A549 (cell line): Measurements from ENCODE around the gene HOXB4. TPM values are rescaled to one million over a fixed set of nuclear protein-coding genes. Genes with fewer than 3 reads are reported as not detected.

Experiments used
- ATAC-seq, 2 experiments: fragments of 200-7000 bp in 1 of 2; fragments of >200 bp in 1 of 2; cut with Nextera tagmentation in 1 of 2; cut with Tn5 transposase in 1 of 2; 3 replicates each; pipeline versions ENCODE4 v1.8.0 to v1.9.1; 2018 to 2020; ENCODE audit warnings: mild to moderate bottlenecking in 1 of 2, moderate library complexity in 1 of 2
- CTCF ChIA-PET: fragments of 300-600 bp; sonication (Branson Sonifier 250); formaldehyde crosslinking; extraction: SDS; loops from one replicate; lab custom pipeline; 2021; ENCODE audit warnings: antibody characterized with exemption, inconsistent platforms; lab: Yijun Ruan, JAX
- POLR2A ChIA-PET: fragments of 350-600 bp; formaldehyde crosslinking; extraction: SDS; loops from one replicate; lab custom pipeline; 2021; ENCODE audit warnings: antibody characterized with exemption, inconsistent platforms; lab: Yijun Ruan, JAX
- DNase-seq, 2 experiments: peaks; one replicate each; pipeline versions ENCODE4 v3.0.0 to v3.0.0-alpha.2; 2011 to 2016; ENCODE audit warnings: low read depth in 1 of 2, low spot score in 1 of 2
- FAIRE-seq: peaks from 2 replicates; lab custom pipeline; 2011; peaks lifted over from hg19 to GRCh38; lab: Jason Lieb, UNC
- H3K27ac ChIP-seq, 2 experiments: fragments of >200 bp; sonication (Bioruptor Twin); formaldehyde crosslinking; 3 replicates each; pipeline ENCODE4 v1.5.1; 2016 to 2017
- H3K4me1 ChIP-seq: fragments of >200 bp; sonication (Bioruptor Twin); formaldehyde crosslinking; 3 replicates; pipeline ENCODE4 v1.6.1; 2016
- H3K4me2 ChIP-seq: fragments of >200 bp; sonication (Bioruptor Twin); formaldehyde crosslinking; 3 replicates; pipeline ENCODE4 v1.6.1; 2016
- H3K4me3 ChIP-seq: fragments of >200 bp; sonication (Bioruptor Twin); formaldehyde crosslinking; 3 replicates; pipeline ENCODE4 v1.5.1; 2016
- H3K9me3 ChIP-seq: fragments of >200 bp; sonication (Bioruptor Twin); formaldehyde crosslinking; 3 replicates; pipeline ENCODE4 v1.6.1; 2016
- BHLHE40 ChIP-seq: IDR thresholded peaks from 2 replicates; pipeline ENCODE4 v1.6.1; 2012; ENCODE audit warnings: low read depth, low read length, inconsistent platforms
- CBX8 ChIP-seq: fragments of 200-600 bp; sonication (generic); IDR thresholded peaks from 2 replicates; pipeline ENCODE4 v1.6.1; 2016
- CEBPB ChIP-seq, 2 experiments: fragments of >200 bp in 1 of 2; sonication (Bioruptor Twin) in 1 of 2; formaldehyde crosslinking in 1 of 2; IDR thresholded peaks; 2 replicates each; pipeline ENCODE4 v1.6.1; 2012 to 2016
- CHD4 ChIP-seq: fragments of 200-600 bp; sonication (generic); IDR thresholded peaks from 2 replicates; pipeline ENCODE4 v1.6.1; 2016; ENCODE audit warnings: antibody characterized with exemption, mild to moderate bottlenecking, borderline replicate concordance
- EHF ChIP-seq: fragments of 250-450 bp; sonication (Bioruptor Pico); IDR thresholded peaks from 2 replicates; pipeline ENCODE4 v1.5.0; 2020; ENCODE audit warnings: mild to moderate bottlenecking
- ESRRA ChIP-seq: fragments of 150-350 bp; IDR thresholded peaks from 2 replicates; pipeline ENCODE4 v1.6.1; 2014; ENCODE audit warnings: mild to moderate bottlenecking, low read length, borderline replicate concordance
- FOSB ChIP-seq: fragments of 250-450 bp; sonication (Bioruptor Pico); IDR thresholded peaks from 2 replicates; pipeline ENCODE4 v1.5.0; 2020; ENCODE audit warnings: mild to moderate bottlenecking, moderate library complexity
- FOXS1 ChIP-seq: fragments of 250-450 bp; sonication (Bioruptor Pico); IDR thresholded peaks from 2 replicates; pipeline ENCODE4 v1.5.0; 2020; ENCODE audit warnings: mild to moderate bottlenecking, moderate library complexity
- HDAC2 ChIP-seq: fragments of 200-600 bp; sonication (generic); IDR thresholded peaks from 2 replicates; pipeline ENCODE4 v1.6.1; 2016
- HEYL ChIP-seq: fragments of 250-450 bp; sonication (Bioruptor Pico); IDR thresholded peaks from 2 replicates; pipeline ENCODE4 v1.8.0; 2021; ENCODE audit warnings: mild to moderate bottlenecking, moderate library complexity
- HOXB5 ChIP-seq: fragments of 250-450 bp; sonication (Bioruptor Pico); IDR thresholded peaks from 2 replicates; pipeline ENCODE4 v1.5.0; 2020; ENCODE audit warnings: mild to moderate bottlenecking, moderate library complexity
- KDM1A ChIP-seq: fragments of 200-600 bp; sonication (generic); IDR thresholded peaks from 2 replicates; pipeline ENCODE4 v1.6.1; 2016; ENCODE audit warnings: low read depth, mild to moderate bottlenecking
- MAFK ChIP-seq: fragments of 450-650 bp; IDR thresholded peaks from 2 replicates; pipeline ENCODE4 v1.6.1; 2014; ENCODE audit not compliant: partially characterized antibody
- MYC ChIP-seq: IDR thresholded peaks from 2 replicates; pipeline ENCODE4 v1.6.1; 2012; ENCODE audit warnings: mild to moderate bottlenecking, inconsistent platforms, low read length, improper control_type of control experiment, borderline replicate concordance
- NPAS2 ChIP-seq: fragments of 250-450 bp; sonication (Bioruptor Pico); IDR thresholded peaks from 2 replicates; pipeline ENCODE4 v1.8.0; 2022; ENCODE audit warnings: mild to moderate bottlenecking, moderate library complexity, borderline replicate concordance
- PHF8 ChIP-seq: fragments of 200-600 bp; sonication (generic); IDR thresholded peaks from 2 replicates; pipeline ENCODE4 v1.6.1; 2016; ENCODE audit warnings: low read depth, mild to moderate bottlenecking, antibody characterized with exemption, moderate library complexity, borderline replicate concordance
- POLR2AphosphoS2 ChIP-seq: conservative IDR thresholded peaks from 2 replicates; pipeline ENCODE4 v1.6.1; 2012; ENCODE audit warnings: low read length, improper control_type of control experiment, inconsistent platforms
- SMC3 ChIP-seq: fragments of >200 bp; sonication (Bioruptor Twin); formaldehyde crosslinking; IDR thresholded peaks from 3 replicates; pipeline ENCODE4 v1.6.1; 2018; ENCODE audit warnings: inconsistent platforms
- TP53 ChIP-seq: fragments of 250-450 bp; sonication (Bioruptor Pico); IDR thresholded peaks from 2 replicates; pipeline ENCODE4 v1.5.0; 2021; ENCODE audit warnings: mild to moderate bottlenecking, moderate library complexity
- ZFP36 ChIP-seq: fragments of 450-650 bp; IDR thresholded peaks from 2 replicates; pipeline ENCODE4 v1.6.1; 2014; ENCODE audit warnings: borderline replicate concordance; ENCODE audit not compliant: partially characterized antibody
- WGBS: methylation state at CpG from one replicate; pipeline ENCODE4 v1.1.6; 2017; ENCODE audit errors: missing lambda C conversion rate; 5-methylcytosine and 5-hydroxymethylcytosine counted together
- polyA plus RNA-seq, 4 experiments: library from polyadenylated mRNA; depleted of rRNA in 3 of 4; stranded (reverse); fragments of >200 nt; fragmentation: RNase III in 1 of 4; extraction: RNeasy Plus Mini Kit Qiagen cat#74134 plus additional on column Dnase treatment in 1 of 4; gene quantifications; 2 replicates in 3 of 4; 3 replicates in 1 of 4; pipeline ENCODE4 v1.2.3, GENCODE V29; 2011 to 2017
- TF ChIP-seq, protein P1 (sequence below): fragments of 250-450 bp; sonication (Bioruptor Pico); IDR thresholded peaks from 2 replicates; pipeline ENCODE4 v1.5.0; 2020; ENCODE audit warnings: low read depth, mild to moderate bottlenecking, moderate library complexity

HOXB4 gene
- polyA plus RNA-seq, 2 of the 4 experiments (the other 2 are of a cell fraction) = 0.30 to 0.74 TPM

DNA sequence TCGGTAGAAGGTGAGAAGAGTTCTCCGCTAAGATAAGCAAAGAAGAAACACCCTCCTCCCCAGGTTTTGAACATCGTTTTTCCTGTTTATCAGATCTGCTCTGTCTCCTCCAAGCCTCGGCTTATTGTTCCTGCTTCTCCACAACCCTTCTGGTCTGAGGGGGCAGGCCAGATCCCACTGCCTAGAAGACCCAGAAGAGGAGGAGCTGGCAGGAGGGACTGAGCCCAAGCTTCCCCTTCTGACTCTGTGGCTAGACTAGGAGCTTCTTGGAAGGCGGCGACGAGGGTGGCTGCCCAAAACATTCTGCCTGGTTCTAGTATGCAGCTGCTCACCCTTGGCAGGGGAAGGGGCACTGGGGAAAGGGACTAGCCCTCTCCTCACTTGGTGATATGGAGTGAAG lies 20.6 kb upstream of the HOXB4 start:
- DNase-seq (no peak), FAIRE-seq (no peak), ATAC-seq (no peak)
- POLR2A ChIA-PET = no interaction called here
- CTCF ChIA-PET = interaction anchor here (0.5 to 3.0 kb wide), 6 partner anchors 106 to 575 kb away, joined by 3 to 10 read pairs (median 4); no protein-coding TSS in a partner anchor
- Histone ChIP-seq H3K4me3 (no peak overlapping the region), H3K4me1 (peaks cover 30% of the 10 kb centered on the region), H3K4me2 (no peak overlapping the region), H3K9me3 (no peaks in the 10 kb centered on the region), H3K27ac (0 out of 6 replicates have a peak overlapping the region, but pooled peaks of 1 of the 2 experiments have one; percentile 5)
- TF ChIP-seq ESRRA = no peak
- no peak for TF ChIP-seq CBX8
- TF ChIP-seq CEBPB (IDR thresholded peaks at IDR 0.05) = no peak
- no peak for TF ChIP-seq HDAC2
- no peak for TF ChIP-seq HOXB5
- TF ChIP-seq MYC = no peak
- TF ChIP-seq NPAS2 (CRISPR knock-in tag) = no peak
- TF ChIP-seq, protein P1, sequence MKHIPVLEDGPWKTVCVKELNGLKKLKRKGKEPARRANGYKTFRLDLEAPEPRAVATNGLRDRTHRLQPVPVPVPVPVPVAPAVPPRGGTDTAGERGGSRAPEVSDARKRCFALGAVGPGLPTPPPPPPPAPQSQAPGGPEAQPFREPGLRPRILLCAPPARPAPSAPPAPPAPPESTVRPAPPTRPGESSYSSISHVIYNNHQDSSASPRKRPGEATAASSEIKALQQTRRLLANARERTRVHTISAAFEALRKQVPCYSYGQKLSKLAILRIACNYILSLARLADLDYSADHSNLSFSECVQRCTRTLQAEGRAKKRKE = no peak
- TF ChIP-seq BHLHE40 = no peak
- TF ChIP-seq HEYL (CRISPR knock-in tag) = no peak
- TF ChIP-seq POLR2AphosphoS2 = no peak
- TF ChIP-seq KDM1A = no peak
- 92% methylated on average over 7 of the region's 7 CpGs for WGBS

DNA sequence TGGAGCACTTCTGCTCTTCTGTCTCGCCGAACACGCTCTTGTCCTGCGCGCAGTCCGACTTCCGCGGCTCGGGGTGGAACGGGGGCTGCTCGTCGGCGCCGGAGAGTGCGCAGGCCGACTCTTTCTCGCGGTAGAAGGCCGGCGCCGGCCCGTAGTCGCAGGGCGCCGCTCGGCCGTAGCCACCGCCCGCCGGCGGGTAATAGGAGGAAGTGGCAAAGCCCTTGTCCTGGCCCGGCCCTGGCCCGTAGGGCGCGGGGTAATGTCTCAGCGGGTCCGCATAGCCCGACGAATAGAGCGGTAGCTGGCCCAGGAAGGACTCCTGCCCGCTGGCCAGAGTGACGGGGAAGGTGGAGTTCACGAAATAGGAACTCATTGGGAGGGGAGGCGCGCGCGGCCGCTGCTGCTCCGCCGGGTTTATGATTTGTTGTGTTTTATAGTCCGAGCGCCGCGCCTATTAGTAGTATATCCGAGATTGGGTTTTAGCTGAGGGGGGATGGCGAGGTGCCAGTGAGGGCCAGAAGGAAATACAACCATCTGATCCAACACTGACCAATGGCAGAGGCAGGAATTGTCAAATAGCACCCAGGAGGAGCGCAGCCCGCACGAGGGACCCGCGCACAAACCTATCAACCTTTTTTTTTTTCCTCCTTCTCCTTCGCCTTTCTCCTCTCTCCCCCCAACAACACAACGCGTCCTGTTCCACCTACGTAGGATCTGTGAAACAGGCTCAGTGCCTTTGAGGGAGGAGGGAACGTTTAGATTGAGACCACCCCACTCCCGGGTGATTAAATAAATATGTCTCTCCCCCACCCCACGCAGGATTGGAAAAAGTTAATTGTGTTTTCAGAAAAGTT lies 19.9 kb upstream of the HOXB4 start:
- ChIA-PET POLR2A (no interaction called here), CTCF (interaction anchor here (0.5 to 3.0 kb wide), 4 partner anchors 262 to 382 kb away, joined by 3 to 10 read pairs (median 4); no protein-coding TSS in a partner anchor)
- WGBS = 93% methylated on average over 68 of the region's 68 CpGs
- FAIRE-seq (no peak), ATAC-seq (no peak), DNase-seq (no peak)
- Histone ChIP-seq H3K9me3 (no peaks in the 10 kb centered on the region), H3K4me1 (peaks cover 30% of the 10 kb centered on the region), H3K27ac (no peak overlapping the region), H3K4me3 (no peak overlapping the region), H3K4me2 (no peak overlapping the region)
- no peak for TF ChIP-seq FOSB

DNA sequence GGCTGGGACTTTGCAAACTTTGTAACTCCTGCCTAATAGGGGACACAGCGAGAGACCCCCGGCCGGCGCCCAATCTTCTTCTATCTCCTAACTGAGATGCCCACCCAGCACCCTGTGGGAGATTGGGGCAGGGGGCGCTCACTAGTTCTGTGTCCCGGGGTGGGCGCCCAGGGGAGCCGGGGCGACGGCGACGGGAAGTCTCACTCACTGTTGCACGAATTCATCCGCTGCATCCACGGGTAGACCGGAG lies 19.3 kb upstream of the HOXB4 start:
- CTCF ChIA-PET = interaction anchor here (1.0 kb wide), 1 partner anchor 382 kb away, joined by 3 read pairs; no protein-coding TSS in a partner anchor
- no peak overlapping the region for H3K4me3 ChIP-seq
- no peak for FAIRE-seq
- H3K4me2 ChIP-seq = no peak overlapping the region
- POLR2A ChIA-PET = no interaction called here
- DNase-seq = no peak
- H3K4me1 ChIP-seq = peaks cover 30% of the 10 kb centered on the region
- no peak for TF ChIP-seq KDM1A
- TF ChIP-seq SMC3 = no peak
- no peak for TF ChIP-seq TP53
- TF ChIP-seq PHF8 = no peak
- no peak for TF ChIP-seq EHF (CRISPR knock-in tag)
- no peak for TF ChIP-seq CHD4
- no peak for TF ChIP-seq FOXS1
- no peak for TF ChIP-seq ZFP36
- TF ChIP-seq MYC = no peak
- TF ChIP-seq MAFK = no peak
- TF ChIP-seq, protein P1 = no peak
- 98% methylated on average over 16 of the region's 16 CpGs for WGBS
- no peak for ATAC-seq
- no peak overlapping the region for H3K27ac ChIP-seq
- H3K9me3 ChIP-seq = no peaks in the 10 kb centered on the region
